ENCODE data around the gene KCNH1.

KCNH1 gene

DNA sequence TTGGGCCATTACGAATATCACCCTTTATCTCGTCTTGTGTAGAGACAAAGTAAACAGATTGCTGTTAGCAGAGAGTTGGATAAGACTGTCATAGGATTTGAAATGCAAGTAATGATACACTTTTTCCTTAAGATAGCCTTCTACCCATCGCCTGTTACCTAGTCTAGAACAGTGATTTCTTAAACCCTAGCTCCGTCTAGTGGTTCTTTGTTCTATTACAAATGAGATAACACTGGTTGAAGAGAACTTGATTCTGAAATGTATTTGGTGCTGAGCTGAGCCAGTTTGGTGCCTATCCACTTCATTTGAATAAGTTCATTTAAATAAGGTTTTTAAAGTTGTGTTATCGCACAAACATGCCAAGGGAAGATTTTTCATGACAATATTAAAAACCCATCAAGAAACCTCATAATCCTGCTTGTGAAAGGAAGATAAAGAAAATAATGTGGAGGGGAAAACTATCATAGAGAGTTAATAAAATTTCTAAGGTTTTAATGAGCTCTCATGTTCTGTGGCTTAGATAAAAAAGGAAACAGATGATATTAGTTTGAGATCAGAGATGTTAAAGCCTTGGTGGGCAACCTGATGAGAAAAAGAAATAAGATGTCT is 1.5 kb upstream of the KCNH1 start:
- H3K9ac ChIP-seq (ENCODE audit: low read length), result no peak overlapping the region
- no peaks in the 10 kb centered on the region for H3K9me3 ChIP-seq (ENCODE audit: control insufficient read depth, low read length)
- H3K4me1 ChIP-seq (ENCODE audit: control insufficient read depth, insufficient read depth, low read length), result peaks cover 4% of the 10 kb centered on the region
- H3K4me3 ChIP-seq (ENCODE audit: low read length), result no peak overlapping the region
- no peaks in the 10 kb centered on the region for H3K36me3 ChIP-seq (ENCODE audit: control insufficient read depth, insufficient read depth, low read length, severe bottlenecking)
- peak; percentile 82 for DNase-seq (ENCODE audit: low read depth)
- H3K27me3 ChIP-seq (replicated peaks; ENCODE audit: control insufficient read depth, insufficient read depth, low read length), result peaks cover 37% of the 10 kb centered on the region

DNA sequence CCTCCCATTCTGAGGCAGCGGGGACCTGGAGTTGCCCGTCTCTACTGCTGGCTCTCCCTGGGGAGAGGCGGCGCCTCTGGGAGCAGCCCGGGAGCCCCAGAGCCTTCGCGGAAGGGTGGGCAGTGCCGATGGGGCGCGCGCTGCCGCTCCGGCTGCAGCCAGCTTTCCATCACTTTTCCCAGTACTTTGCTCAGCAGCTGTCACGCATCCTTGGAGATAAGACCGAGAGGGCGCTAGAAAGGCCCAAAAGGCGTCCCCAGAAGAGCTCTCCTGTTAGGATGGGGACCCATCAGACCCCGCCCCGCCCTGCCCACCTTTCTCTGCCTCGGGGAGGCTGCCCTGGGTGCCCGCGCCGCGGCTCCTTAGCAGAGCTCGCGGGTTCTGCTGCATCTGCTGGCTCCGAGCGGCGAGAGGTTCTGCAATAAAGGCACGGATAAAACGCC is 534 bp downstream of the KCNH1 start:
- Histone ChIP-seq H3K36me3 (ENCODE audit: control insufficient read depth, insufficient read depth, low read length, severe bottlenecking) (no peaks in the 10 kb centered on the region), H3K9ac (ENCODE audit: low read length) (peak overlapping the region; percentile 11), H3K27me3 (replicated peaks; ENCODE audit: control insufficient read depth, insufficient read depth, low read length) (peaks cover 42% of the 10 kb centered on the region), H3K4me3 (ENCODE audit: low read length) (peak overlapping the region; percentile 69), H3K9me3 (ENCODE audit: control insufficient read depth, low read length) (no peaks in the 10 kb centered on the region), H3K4me1 (ENCODE audit: control insufficient read depth, insufficient read depth, low read length) (peaks cover 4% of the 10 kb centered on the region)
- DNase-seq (ENCODE audit: low read depth), result peak; percentile 58

- no peaks in the 10 kb centered on the region for H3K9me3 ChIP-seq (ENCODE audit: control insufficient read depth, low read length)
- H3K36me3 ChIP-seq (ENCODE audit: control insufficient read depth, insufficient read depth, low read length, severe bottlenecking), result no peaks in the 10 kb centered on the region
- peaks cover 42% of the 10 kb centered on the region for H3K27me3 ChIP-seq (replicated peaks; ENCODE audit: control insufficient read depth, insufficient read depth, low read length)
- H3K9ac ChIP-seq (ENCODE audit: low read length), result peak overlapping the region; percentile 11
- peaks cover 4% of the 10 kb centered on the region for H3K4me1 ChIP-seq (ENCODE audit: control insufficient read depth, insufficient read depth, low read length)
- peak overlapping the region; percentile 69 for H3K4me3 ChIP-seq (ENCODE audit: low read length)
- no peak for DNase-seq (ENCODE audit: low read depth)
Measured at GRCh38 chr1:211132721-211133392, 1.1 kb downstream of the KCNH1 start.

DNA sequence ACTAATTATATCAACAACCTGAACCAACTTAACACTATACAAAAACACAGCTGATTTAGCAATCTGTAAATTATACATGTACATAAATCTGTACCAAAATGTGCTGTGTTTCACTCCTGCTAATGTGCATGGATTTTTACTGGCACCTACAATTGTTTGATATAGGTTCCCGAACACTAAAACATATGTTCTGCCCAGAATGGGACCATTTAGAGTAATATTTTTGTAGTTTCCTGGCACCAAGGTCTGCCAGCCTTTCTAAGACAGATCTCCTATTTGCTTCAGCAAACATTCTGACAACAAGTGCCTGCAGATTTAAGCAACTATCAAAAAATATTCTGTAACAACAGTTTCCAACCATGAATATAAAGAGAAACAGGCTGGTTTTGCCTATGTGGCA is 4.2 kb downstream of the KCNH1 start:
- Histone ChIP-seq H3K27me3 (replicated peaks; ENCODE audit: control insufficient read depth, insufficient read depth, low read length) (peaks cover 39% of the 10 kb centered on the region), H3K9ac (ENCODE audit: low read length) (no peak overlapping the region), H3K9me3 (ENCODE audit: control insufficient read depth, low read length) (no peaks in the 10 kb centered on the region), H3K4me1 (ENCODE audit: control insufficient read depth, insufficient read depth, low read length) (peaks cover 11% of the 10 kb centered on the region), H3K36me3 (ENCODE audit: control insufficient read depth, insufficient read depth, low read length, severe bottlenecking) (no peaks in the 10 kb centered on the region), H3K4me3 (ENCODE audit: low read length) (no peak overlapping the region)
- DNase-seq (ENCODE audit: low read depth), result no peak

DNA sequence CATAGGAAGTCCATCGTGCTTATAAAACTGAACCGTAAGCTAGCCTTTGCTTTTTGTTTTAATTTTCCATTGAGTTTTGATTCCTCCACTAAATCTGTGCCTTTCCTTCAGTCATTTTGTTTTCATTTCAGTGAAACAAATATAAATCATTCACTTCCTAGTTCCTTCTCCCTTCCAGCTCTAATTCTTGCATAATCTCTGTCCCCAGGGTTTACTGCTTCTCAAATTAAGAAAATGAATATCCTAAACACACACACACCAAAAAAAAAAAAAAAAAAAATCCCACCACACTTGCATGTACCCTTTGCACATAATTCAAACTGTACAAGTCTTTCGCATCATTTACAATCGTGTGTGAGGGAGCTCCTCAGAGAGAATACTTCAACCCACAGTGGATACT is 6.8 kb downstream of the KCNH1 start:
- Histone ChIP-seq H3K4me3 (ENCODE audit: low read length) (no peak overlapping the region), H3K9me3 (ENCODE audit: control insufficient read depth, low read length) (no peaks in the 10 kb centered on the region)
- DNase-seq (ENCODE audit: low read depth), result peak; percentile 42

DNA sequence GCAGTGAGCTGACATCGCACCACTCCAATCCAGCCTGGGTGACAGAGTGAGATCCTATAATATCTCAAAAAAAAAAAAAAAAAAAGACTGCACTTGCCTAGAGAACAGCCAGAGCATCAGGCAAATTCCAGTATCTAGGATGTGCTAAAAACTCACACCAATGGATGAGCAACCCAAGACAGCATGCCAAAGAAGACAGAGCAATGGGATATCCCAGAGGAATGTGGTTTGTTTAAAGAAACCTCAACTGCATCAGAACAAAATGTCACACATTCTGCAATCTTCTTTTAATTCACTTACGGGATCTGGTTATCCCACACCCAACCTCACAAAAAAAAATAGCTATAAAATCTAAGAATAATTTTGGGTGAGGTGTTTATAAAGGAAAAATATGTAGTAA is 7.3 kb downstream of the KCNH1 start:
- DNase-seq (ENCODE audit: low read depth), result no peak
- H3K9me3 ChIP-seq (ENCODE audit: control insufficient read depth, low read length), result no peaks in the 10 kb centered on the region
- H3K9ac ChIP-seq (ENCODE audit: low read length), result no peak overlapping the region
- no peak overlapping the region for H3K4me3 ChIP-seq (ENCODE audit: low read length)
- H3K4me1 ChIP-seq (ENCODE audit: control insufficient read depth, insufficient read depth, low read length), result peaks cover 6% of the 10 kb centered on the region
- peaks cover 33% of the 10 kb centered on the region for H3K27me3 ChIP-seq (replicated peaks; ENCODE audit: control insufficient read depth, insufficient read depth, low read length)
- H3K36me3 ChIP-seq (ENCODE audit: control insufficient read depth, insufficient read depth, low read length, severe bottlenecking), result no peaks in the 10 kb centered on the region

More for the DNA sequence above, 6.8 kb downstream of the KCNH1 start:
- Histone ChIP-seq H3K4me1 (ENCODE audit: control insufficient read depth, insufficient read depth, low read length) (peaks cover 6% of the 10 kb centered on the region), H3K9ac (ENCODE audit: low read length) (no peak overlapping the region), H3K27me3 (replicated peaks; ENCODE audit: control insufficient read depth, insufficient read depth, low read length) (peaks cover 39% of the 10 kb centered on the region), H3K36me3 (ENCODE audit: control insufficient read depth, insufficient read depth, low read length, severe bottlenecking) (no peaks in the 10 kb centered on the region)

DNA sequence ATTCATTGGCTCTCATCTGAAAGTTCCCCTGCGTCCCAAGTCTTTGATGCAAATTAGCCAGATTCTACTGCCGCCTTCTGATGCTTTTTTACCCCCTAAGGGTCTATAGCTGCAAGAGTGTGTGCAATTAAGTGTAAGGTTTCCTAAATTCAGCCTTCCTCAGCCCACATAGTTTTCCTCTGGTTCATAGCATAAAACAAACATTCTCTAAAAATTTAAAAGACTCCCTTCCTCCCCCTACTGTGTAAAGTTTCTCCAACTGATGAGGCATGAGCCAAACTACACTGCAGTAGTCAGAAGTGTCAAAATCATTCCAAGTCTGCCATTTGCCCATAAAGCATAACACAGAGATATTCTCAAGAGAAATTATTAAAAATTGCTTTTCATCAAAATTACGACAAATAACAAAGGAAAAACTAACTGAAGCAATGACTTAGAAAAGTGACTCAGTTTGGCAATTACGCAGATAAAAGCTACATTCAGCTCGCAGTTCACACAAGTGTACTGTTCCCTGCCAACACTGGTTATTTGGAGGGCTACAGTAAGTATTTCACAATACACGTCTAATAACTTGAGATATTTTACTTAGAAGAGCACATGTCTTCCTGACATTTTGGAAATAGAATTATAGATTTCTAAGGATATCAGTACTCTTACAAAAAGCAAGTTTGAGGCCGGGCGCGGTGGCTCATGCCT is 15.4 kb downstream of the KCNH1 start:
- H3K36me3 ChIP-seq (ENCODE audit: control insufficient read depth, insufficient read depth, low read length, severe bottlenecking), result no peaks in the 10 kb centered on the region

DNA sequence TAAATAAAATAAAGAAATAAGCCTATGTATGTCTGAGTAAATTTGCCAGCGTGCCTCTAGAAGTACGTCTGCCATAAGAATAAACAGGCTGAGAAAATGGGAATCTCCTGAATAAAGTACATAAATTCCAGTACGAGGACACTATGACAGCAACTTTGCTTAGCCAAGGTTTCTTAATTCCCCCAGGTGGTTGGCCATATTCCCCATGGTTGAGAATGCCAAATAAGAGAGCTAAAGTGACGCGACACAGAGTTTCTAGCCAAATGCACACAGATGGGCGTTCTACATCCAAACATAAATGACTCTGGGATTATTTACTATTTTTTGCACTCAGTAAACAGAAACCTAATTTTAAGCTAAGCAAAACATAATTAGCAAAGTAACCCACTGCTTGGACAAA is 19.5 kb downstream of the KCNH1 start:
- no peak overlapping the region for H3K9ac ChIP-seq (ENCODE audit: low read length)
- DNase-seq (ENCODE audit: low read depth), result no peak
- peaks cover 4% of the 10 kb centered on the region for H3K9me3 ChIP-seq (ENCODE audit: control insufficient read depth, low read length)
- H3K4me3 ChIP-seq (ENCODE audit: low read length), result no peak overlapping the region
- H3K4me1 ChIP-seq (ENCODE audit: control insufficient read depth, insufficient read depth, low read length), result peaks cover 8% of the 10 kb centered on the region
- no peaks in the 10 kb centered on the region for H3K36me3 ChIP-seq (ENCODE audit: control insufficient read depth, insufficient read depth, low read length, severe bottlenecking)
- H3K27me3 ChIP-seq (replicated peaks; ENCODE audit: control insufficient read depth, insufficient read depth, low read length), result no peaks in the 10 kb centered on the region

More for the DNA sequence above, 15.4 kb downstream of the KCNH1 start:
- Histone ChIP-seq H3K9me3 (ENCODE audit: control insufficient read depth, low read length) (no peaks in the 10 kb centered on the region), H3K4me1 (ENCODE audit: control insufficient read depth, insufficient read depth, low read length) (peaks cover 8% of the 10 kb centered on the region), H3K27me3 (replicated peaks; ENCODE audit: control insufficient read depth, insufficient read depth, low read length) (peaks cover 6% of the 10 kb centered on the region), H3K4me3 (ENCODE audit: low read length) (no peak overlapping the region), H3K9ac (ENCODE audit: low read length) (no peak overlapping the region)
- peak; percentile 75 for DNase-seq (ENCODE audit: low read depth)

- no peaks in the 10 kb centered on the region for H3K36me3 ChIP-seq (ENCODE audit: control insufficient read depth, insufficient read depth, low read length, severe bottlenecking)
- H3K27me3 ChIP-seq (replicated peaks; ENCODE audit: control insufficient read depth, insufficient read depth, low read length), result no peaks in the 10 kb centered on the region
- H3K4me1 ChIP-seq (ENCODE audit: control insufficient read depth, insufficient read depth, low read length), result peaks cover 5% of the 10 kb centered on the region
- no peak overlapping the region for H3K9ac ChIP-seq (ENCODE audit: low read length)
- H3K4me3 ChIP-seq (ENCODE audit: low read length), result no peak overlapping the region
- DNase-seq (ENCODE audit: low read depth), result no peak
- H3K9me3 ChIP-seq (ENCODE audit: control insufficient read depth, low read length), result peaks cover 4% of the 10 kb centered on the region
Measured at GRCh38 chr1:211113566-211113965, 20.4 kb downstream of the KCNH1 start.

DNA sequence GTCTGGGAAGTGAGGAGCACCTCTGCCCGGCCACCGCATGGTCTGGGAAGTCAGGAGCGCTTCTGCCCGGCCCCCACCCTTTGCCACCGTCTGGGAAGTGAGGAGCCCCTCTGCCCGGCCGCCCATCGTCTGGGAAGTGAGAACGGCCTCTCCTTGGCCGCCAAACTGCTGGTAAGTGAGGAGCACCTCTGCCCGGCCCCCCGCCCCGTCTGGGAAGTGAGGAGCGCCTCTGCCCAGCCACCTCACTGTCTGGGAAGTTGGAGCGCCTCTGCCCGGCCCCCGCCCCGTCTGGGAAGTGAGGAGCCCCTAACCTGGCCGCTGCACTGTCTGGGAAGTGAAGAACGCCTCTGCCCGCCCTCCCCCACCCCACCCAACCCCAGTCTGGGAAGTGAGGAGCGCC is 22.6 kb downstream of the KCNH1 start:
- no peaks in the 10 kb centered on the region for H3K4me1 ChIP-seq (ENCODE audit: control insufficient read depth, insufficient read depth, low read length)
- no peak for DNase-seq (ENCODE audit: low read depth)
- no peak overlapping the region for H3K9ac ChIP-seq (ENCODE audit: low read length)
- no peak overlapping the region for H3K4me3 ChIP-seq (ENCODE audit: low read length)
- H3K36me3 ChIP-seq (ENCODE audit: control insufficient read depth, insufficient read depth, low read length, severe bottlenecking), result no peaks in the 10 kb centered on the region
- peaks cover 4% of the 10 kb centered on the region for H3K9me3 ChIP-seq (ENCODE audit: control insufficient read depth, low read length)
- H3K27me3 ChIP-seq (replicated peaks; ENCODE audit: control insufficient read depth, insufficient read depth, low read length), result no peaks in the 10 kb centered on the region

- no peak for DNase-seq (ENCODE audit: low read depth)
- Histone ChIP-seq H3K4me3 (ENCODE audit: low read length) (no peak overlapping the region), H3K27me3 (replicated peaks; ENCODE audit: control insufficient read depth, insufficient read depth, low read length) (peaks cover 25% of the 10 kb centered on the region), H3K4me1 (ENCODE audit: control insufficient read depth, insufficient read depth, low read length) (no peaks in the 10 kb centered on the region), H3K9me3 (ENCODE audit: control insufficient read depth, low read length) (no peaks in the 10 kb centered on the region), H3K36me3 (ENCODE audit: control insufficient read depth, insufficient read depth, low read length, severe bottlenecking) (no peaks in the 10 kb centered on the region), H3K9ac (ENCODE audit: low read length) (no peak overlapping the region)
Measured at GRCh38 chr1:211101481-211101880, 32.5 kb downstream of the KCNH1 start.

Measured in adipocyte (in vitro differentiated cells).